Esophagus squamous epithelium (tissue), 5 donors: Measurements from ENCODE around the gene USF2. TPM values are rescaled to one million over a fixed set of nuclear protein-coding genes. Genes with fewer than 3 reads are reported as not detected.
A peak's percentile ranks its signal among the peaks of the same experiment; 100 is the strongest.
"Not testable (repeated sequence)": the region's sequence is repeated elsewhere in the genome, so short reads cannot be mapped to it uniquely, and the experiment has no call there.

ENCODE experiments used
- DNase-seq: peaks from one replicate; lab custom pipeline; 2025; lab: John Stamatoyannopoulos, UW
- H3K27ac ChIP-seq, 4 donors: fragments of 200-600 bp; sonication (generic); one replicate each; pipeline ENCODE4 v1.5.1; 2016 to 2019; ENCODE audit warnings: mild to moderate bottlenecking in 1 of 4
- H3K27me3 ChIP-seq, 4 donors: fragments of 200-600 bp; sonication (generic); 1 replicate in 3 of 4; 2 replicates in 1 of 4; pipeline versions ENCODE4 v1.5.1 to v1.6.0; 2017 to 2021; ENCODE audit warnings: antibody characterized with exemption in 1 of 4
- H3K36me3 ChIP-seq, 3 donors: fragments of 200-600 bp; sonication (generic); one replicate each; pipeline ENCODE4 v1.5.1; 2016 to 2019
- H3K4me1 ChIP-seq, 3 donors: fragments of 200-600 bp; sonication (generic); one replicate each; pipeline ENCODE4 v1.5.1; 2017 to 2019
- H3K4me3 ChIP-seq, 4 donors: fragments of 200-600 bp; sonication (generic); 1 replicate in 3 of 4; 2 replicates in 1 of 4; pipeline ENCODE4 v1.5.1; 2016 to 2019; ENCODE audit warnings: mild to moderate bottlenecking in 2 of 4, moderate library complexity in 1 of 4
- H3K9me3 ChIP-seq, 3 donors: fragments of 200-600 bp; sonication (generic); one replicate each; pipeline ENCODE4 v1.5.1; 2016 to 2019
- CTCF ChIP-seq, 6 experiments: fragments of 450-650 bp in 4 of 6; fragments of 200-600 bp in 2 of 6; sonication (generic) in 2 of 6; IDR thresholded peaks; one replicate each; pipeline ENCODE4 v1.5.1; 2016 to 2019; ENCODE audit warnings: antibody characterized with exemption in 6 of 6, mild to moderate bottlenecking in 4 of 6, moderate library complexity in 4 of 6
- POLR2A ChIP-seq, 4 donors: fragments of 450-650 bp; IDR thresholded peaks; one replicate each; pipeline ENCODE4 v1.6.1; 2017; ENCODE audit warnings: antibody characterized with exemption in 4 of 4, mild to moderate bottlenecking in 4 of 4, moderate library complexity in 3 of 4
- WGBS, 2 donors: methylation state at CpG; one replicate each; pipeline ENCODE4 v1.1.5; 2018; 5-methylcytosine and 5-hydroxymethylcytosine counted together
- intact Hi-C: fragments of 100-400 bp; cut with DNase I; formaldehyde crosslinking; loops from one replicate; pipeline ENCODE4 v1.15.0; 2022
- total RNA-seq, 4 donors: library from RNA; depleted of rRNA; stranded (reverse); fragments of >200 nt; gene quantifications; one replicate each; pipeline ENCODE4 v1.1.0, GENCODE V29; 2016
- donor health status: DM: yes; HTN: yes; CAD: no.

USF2 gene
- 10 to 100 TPM; 56.1 to 79.7 (median 59.0) TPM for total RNA-seq

DNA sequence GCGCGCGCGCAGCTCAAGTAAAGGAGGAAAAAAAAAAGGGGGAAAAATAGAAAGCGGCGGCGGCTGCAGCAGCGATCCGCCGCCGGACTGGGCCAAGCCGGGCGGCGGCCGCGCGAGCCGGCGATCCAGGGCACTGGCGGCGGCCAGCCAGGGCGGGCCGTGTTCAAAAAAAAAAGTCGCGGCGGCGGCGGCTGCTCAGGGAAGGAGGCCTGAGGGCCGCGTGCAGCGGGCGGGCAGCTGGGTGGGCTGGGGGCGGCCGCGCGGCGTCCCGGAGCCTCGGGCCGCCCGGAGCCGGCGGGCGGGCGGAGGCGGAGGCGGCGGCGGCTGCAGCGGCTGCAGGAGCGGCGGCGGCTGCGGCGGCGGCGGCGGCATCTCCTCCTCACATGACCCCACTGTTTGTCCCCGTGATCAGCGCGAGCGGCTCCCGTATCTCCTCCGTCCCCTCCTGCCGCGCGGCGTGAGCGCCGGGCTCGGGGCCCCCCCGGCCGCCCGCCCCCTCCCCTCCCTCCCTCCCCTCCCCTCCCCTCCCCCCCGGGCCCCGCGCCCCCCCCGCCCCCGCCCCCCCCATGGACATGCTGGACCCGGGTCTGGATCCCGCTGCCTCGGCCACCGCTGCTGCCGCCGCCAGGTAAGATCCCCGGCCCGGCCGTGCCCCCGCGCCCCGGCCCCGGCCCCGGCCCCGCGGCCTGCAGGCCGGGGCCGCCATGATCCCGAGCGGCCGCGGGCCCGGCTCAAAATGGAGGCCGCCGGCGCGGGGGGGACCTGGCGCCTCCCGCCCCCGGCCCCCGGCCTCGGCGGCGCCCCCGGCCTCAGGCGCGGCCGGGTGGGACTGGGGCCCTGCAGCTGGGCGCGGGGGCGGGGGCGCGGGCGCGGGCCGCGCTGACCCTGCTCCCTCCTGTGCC lies at the start of gene USF2:
Gene USF2, plus strand, starts transcription at position 427 of the 902 bp plus-strand sequence. Its CDS starts 140 bp downstream, at position 567.
- H3K4me1 ChIP-seq: peaks cover 21 to 79% (median 32%) of the 10 kb centered on the region in 3 donors
- H3K36me3 ChIP-seq: peaks cover under 1 to 63% (median 27%) of the 10 kb centered on the region in 3 donors
- H3K27ac ChIP-seq: peak within 1 kb of the TSS; percentile 94 to 98 (median 96)
- intact Hi-C loops: no loop called here
- H3K9me3 ChIP-seq: no peaks in the 10 kb centered on the region
- 1% methylated on average over 28 to 46 of the region's 126 CpGs for WGBS, 2 donors
- TF ChIP-seq CTCF (IDR thresholded peaks at IDR 0.05) (no peak), POLR2A (IDR thresholded peaks at IDR 0.05) (no peak)
- DNase-seq: no peak
- H3K27me3 ChIP-seq: no peaks in the 10 kb centered on the region
- H3K4me3 ChIP-seq: peak within 1 kb of the TSS; percentile 63 to 95 (median 75)

DNA sequence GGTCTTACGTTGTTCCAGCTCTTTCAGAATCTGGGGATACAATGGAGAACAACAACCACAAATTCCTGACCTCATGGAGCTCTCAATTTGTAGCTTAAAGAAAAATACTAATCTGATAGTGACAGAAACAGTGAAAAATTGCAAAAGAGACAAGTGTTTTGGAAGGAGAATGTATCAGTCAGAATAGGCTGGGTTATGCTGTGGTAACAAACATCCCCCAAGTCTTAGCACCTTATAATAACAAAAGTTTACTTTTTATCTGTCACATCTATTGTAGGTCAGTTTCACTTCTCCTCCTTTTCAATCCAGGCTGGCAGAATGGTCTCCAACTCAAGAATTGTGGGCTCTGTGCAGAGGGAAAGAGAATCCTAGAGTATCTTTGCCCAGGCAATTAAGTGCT lies 49.8 kb upstream of the USF2 start:
- no peak for TF ChIP-seq CTCF (IDR thresholded peaks at IDR 0.05)
- TF ChIP-seq POLR2A (IDR thresholded peaks at IDR 0.05): no peak
- Histone ChIP-seq H3K27ac (no peak overlapping the region), H3K27me3 (no peaks in the 10 kb centered on the region), H3K4me1 (peaks cover 3 to 15% (median 8%) of the 10 kb centered on the region in 3 donors), H3K36me3 (no peaks in the 10 kb centered on the region), H3K9me3 (peaks cover 0 to 6% (median 0%) of the 10 kb centered on the region in 3 donors), H3K4me3 (no peak overlapping the region)
- intact Hi-C loops: no loop called here
- WGBS, 2 donors: 88 to 100% methylated on average over 1 of the region's 1 CpG
- no peak for DNase-seq

GRCh38 chr19:35220315-35220921 lies 48.3 kb upstream of the USF2 start:
- WGBS, 2 donors: 55 to 56% methylated on average over 3 of the region's 3 CpGs

DNA sequence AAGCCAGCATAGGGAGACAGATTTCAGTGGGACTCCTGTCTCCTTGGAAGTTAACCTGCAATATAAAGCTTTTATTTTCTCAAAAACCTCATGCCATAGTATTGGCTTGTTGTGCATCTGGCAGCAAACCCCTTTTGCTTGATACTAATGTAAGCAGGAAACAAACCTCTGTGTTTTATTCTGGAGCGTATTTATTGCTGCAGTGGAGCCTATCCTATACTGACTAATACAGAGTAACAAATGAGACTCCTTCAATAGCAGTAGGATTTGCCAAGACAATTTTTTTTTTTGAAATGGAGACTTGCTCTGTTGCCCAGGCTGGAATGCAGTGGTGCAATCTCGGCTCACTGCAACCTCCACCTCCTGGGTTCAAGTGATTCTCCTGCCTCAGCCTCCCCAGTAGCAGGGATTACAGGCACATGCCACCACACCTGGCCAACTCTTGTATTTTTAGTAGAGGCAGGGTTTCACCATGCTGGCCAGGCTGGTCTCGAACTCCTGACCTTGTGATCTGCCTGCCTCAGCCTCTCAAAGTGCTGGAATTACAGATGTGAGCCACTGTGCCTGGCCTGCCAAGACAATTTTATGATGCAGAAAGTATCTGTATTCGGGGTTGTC lies 47.7 kb upstream of the USF2 start:
- H3K4me1 ChIP-seq: peaks cover 0 to 14% (median 0%) of the 10 kb centered on the region in 3 donors
- H3K27me3 ChIP-seq, H3K4me3 ChIP-seq, H3K9me3 ChIP-seq, intact Hi-C loops, DNase-seq, H3K36me3 ChIP-seq, H3K27ac ChIP-seq: not testable (repeated sequence)
- WGBS, 2 donors: 75 to 88% methylated on average over 3 of the region's 4 CpGs

More at GRCh38 chr19:35220315-35220921, 48.3 kb upstream of the USF2 start:
- no peak for DNase-seq
- Histone ChIP-seq H3K4me1 (peaks cover 0 to 14% (median 0%) of the 10 kb centered on the region in 3 donors), H3K27me3 (no peaks in the 10 kb centered on the region), H3K9me3 (peaks cover 0 to 6% (median 0%) of the 10 kb centered on the region in 3 donors), H3K4me3 (no peak overlapping the region), H3K36me3 (no peaks in the 10 kb centered on the region), H3K27ac (no peak overlapping the region)
- TF ChIP-seq CTCF (IDR thresholded peaks at IDR 0.05) (no peak), POLR2A (IDR thresholded peaks at IDR 0.05) (no peak)
- intact Hi-C loops: no loop called here

- Histone ChIP-seq H3K4me3 (no peak overlapping the region), H3K36me3 (no peaks in the 10 kb centered on the region), H3K27me3 (no peaks in the 10 kb centered on the region), H3K27ac (no peak overlapping the region), H3K9me3 (no peaks in the 10 kb centered on the region), H3K4me1 (peaks cover 0 to 9% (median 0%) of the 10 kb centered on the region in 3 donors)
- no peak for TF ChIP-seq CTCF (IDR thresholded peaks at IDR 0.05)
- no peak for TF ChIP-seq POLR2A (IDR thresholded peaks at IDR 0.05)
- WGBS, 2 donors: 68 to 75% methylated on average over 5 to 7 of the region's 7 CpGs
- intact Hi-C loops: no loop called here
- no peak for DNase-seq
Measured at GRCh38 chr19:35222373-35223015, 46.3 kb upstream of the USF2 start.
